GM12892 (cell line): ENCODE results near the gene CCDC32.

Source experiments
- POLR2A ChIP-seq: IDR thresholded peaks from 2 replicates; pipeline ENCODE4 v1.6.1; 2011; ENCODE audit warnings: low read depth, low read length, control low read depth
- POLR2AphosphoS5 ChIP-seq: IDR thresholded peaks from 2 replicates; pipeline ENCODE4 v1.6.1; 2011; ENCODE audit warnings: low read depth, low read length, control low read depth
- TAF1 ChIP-seq: IDR thresholded peaks from 2 replicates; pipeline ENCODE4 v1.6.1; 2011; ENCODE audit warnings: low read depth, mild to moderate bottlenecking, control low read depth, low read length, borderline replicate concordance

GRCh38 chr15:40567111-40567510 lies 2.3 kb upstream of the CCDC32 start:
- TF ChIP-seq POLR2A: no peak
- TF ChIP-seq POLR2AphosphoS5: no peak
- no peak for TF ChIP-seq TAF1
